Fibroblast of lung (primary cell): ENCODE data around the gene ARID2. TPM values are rescaled to one million over a fixed set of nuclear protein-coding genes. Genes with fewer than 3 reads are reported as not detected.

Source experiments
- DNase-seq, 2 donors: peaks; one replicate each; pipeline versions ENCODE4 v3.0.0 to v3.0.0-alpha.2; 2010; ENCODE audit warnings: low read depth in 2 of 2
- H2AFZ ChIP-seq: 2 replicates; pipeline ENCODE4 v1.5.1; 2012; ENCODE audit warnings: low read length, control low read depth, inconsistent platforms
- H3K27ac ChIP-seq: 2 replicates; pipeline ENCODE4 v1.5.1; 2011; ENCODE audit warnings: low read length, control low read depth; ENCODE audit not compliant: insufficient read depth
- H3K27me3 ChIP-seq: 2 replicates; pipeline ENCODE4 v1.5.1; 2011; ENCODE audit warnings: mild to moderate bottlenecking, low read length; ENCODE audit not compliant: control insufficient read depth, insufficient read depth
- H3K36me3 ChIP-seq: 2 replicates; pipeline ENCODE4 v1.5.1; 2011; ENCODE audit warnings: low read length; ENCODE audit not compliant: control insufficient read depth, insufficient read depth
- H3K4me1 ChIP-seq: 2 replicates; pipeline ENCODE4 v1.5.1; 2011; ENCODE audit warnings: low read length; ENCODE audit not compliant: control insufficient read depth, insufficient read depth; ENCODE audit errors: extremely low read depth
- H3K4me2 ChIP-seq: 2 replicates; pipeline ENCODE4 v1.5.1; 2011; ENCODE audit warnings: low read length, control low read depth; ENCODE audit not compliant: insufficient read depth; ENCODE audit errors: extremely low read depth
- H3K4me3 ChIP-seq, 4 experiments: fragments of 200-600 bp in 1 of 4; sonication (generic) in 1 of 4; replicated peaks in 1 of 4; 2 replicates each; pipeline ENCODE4 v1.5.1; 2011 to 2016; ENCODE audit warnings: low read length in 4 of 4, low read depth in 3 of 4, mild to moderate bottlenecking in 3 of 4, control low read depth in 2 of 4, inconsistent platforms in 1 of 4, mixed read lengths in 1 of 4; ENCODE audit not compliant: insufficient read depth in 1 of 4; ENCODE audit errors: control extremely low read depth in 1 of 4
- H3K79me2 ChIP-seq: 2 replicates; pipeline ENCODE4 v1.5.1; 2012; ENCODE audit warnings: mild to moderate bottlenecking, low read length, inconsistent platforms; ENCODE audit not compliant: control insufficient read depth, insufficient read depth
- H3K9ac ChIP-seq: 2 replicates; pipeline ENCODE4 v1.5.1; 2011; ENCODE audit warnings: mild to moderate bottlenecking, low read length, control low read depth; ENCODE audit not compliant: insufficient read depth
- H3K9me3 ChIP-seq: 2 replicates; pipeline ENCODE4 v1.5.1; 2012; ENCODE audit warnings: low read depth, low read length; ENCODE audit not compliant: control insufficient read depth, insufficient read depth
- H4K20me1 ChIP-seq: 2 replicates; pipeline ENCODE4 v1.5.1; 2011; ENCODE audit warnings: low read length; ENCODE audit not compliant: control insufficient read depth, insufficient read depth; ENCODE audit errors: extremely low read depth
- CTCF ChIP-seq, 2 donors: IDR thresholded peaks in 1 of 2; conservative IDR thresholded peaks in 1 of 2; 1 replicate in 1 of 2; 2 replicates in 1 of 2; pipeline ENCODE4 v1.5.1; 2011 to 2012; ENCODE audit warnings: low read length in 2 of 2, control low read depth in 1 of 2, inconsistent platforms in 1 of 2, low read depth in 1 of 2, mild to moderate bottlenecking in 1 of 2
- EZH2 ChIP-seq: IDR thresholded peaks from 2 replicates; pipeline ENCODE4 v1.5.1; 2012; ENCODE audit warnings: low read length, control low read depth, mild to moderate bottlenecking; ENCODE audit errors: missing control alignments
- polyA plus RNA-seq, 2 donors: library from polyadenylated mRNA; depleted of rRNA in 1 of 2; stranded (reverse) in 1 of 2; unstranded in 1 of 2; fragments of >200 nt; gene quantifications; 2 replicates each; pipeline ENCODE4 v1.2.1, GENCODE V29; 2011 to 2012; ENCODE audit warnings: missing spikeins in 1 of 2
- total RNA-seq: library from RNA; depleted of rRNA; stranded (reverse); fragments of >200 nt; gene quantifications from 2 replicates; pipeline ENCODE4 v1.2.1, GENCODE V29; 2014

The ARID2 gene
- total and polyA plus RNA-seq, 2 donors (not counting 1 experiment from before 2014, with no cell fraction given) = 14.5 to 15.7 TPM

- H4K20me1 ChIP-seq = no peaks in the 10 kb centered on the region
- TF ChIP-seq CTCF (conservative IDR thresholded peaks at IDR 0.05 in 1 of 2, IDR thresholded peaks at IDR 0.05 in 1 of 2; ENCODE audit: low read depth in 1 of 2, low read length in 2 of 2) (no peak), EZH2 (no peak)
- DNase-seq = no peak
- H3K36me3 ChIP-seq = no peaks in the 10 kb centered on the region
- H2AFZ ChIP-seq = no peak overlapping the region
- H3K27me3 ChIP-seq = no peaks in the 10 kb centered on the region
- no peaks in the 10 kb centered on the region for H3K9me3 ChIP-seq
- no peak overlapping the region for H3K9ac ChIP-seq
- H3K79me2 ChIP-seq = peaks cover 30% of the 10 kb centered on the region
- H3K4me2 ChIP-seq = no peak overlapping the region
- no peaks in the 10 kb centered on the region for H3K4me1 ChIP-seq
- no peak overlapping the region for H3K4me3 ChIP-seq
- H3K27ac ChIP-seq = no peak overlapping the region
Measured at GRCh38 chr12:45720069-45720468, 9.4 kb upstream of the ARID2 start.

DNA sequence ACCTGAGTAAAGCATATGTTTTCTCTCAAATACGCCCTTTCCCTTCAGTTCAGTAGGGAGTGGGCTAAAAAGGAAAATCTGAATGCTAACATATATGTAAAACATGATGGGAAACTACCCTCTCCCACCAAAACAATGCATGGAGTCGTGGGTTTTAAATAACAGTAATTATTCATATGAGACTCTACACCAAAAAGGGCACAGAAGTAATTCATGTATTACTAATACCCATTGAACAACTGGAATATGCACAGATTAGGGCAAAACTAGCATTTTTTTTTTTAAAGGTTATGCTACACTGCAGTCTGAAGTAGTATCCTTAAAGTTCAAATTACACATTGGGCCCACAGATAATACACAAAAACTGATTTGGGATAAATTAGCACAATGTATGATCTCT, 8.1 kb upstream of the ARID2 start:
- Histone ChIP-seq H3K4me3 (no peak overlapping the region), H3K27ac (no peak overlapping the region), H3K79me2 (peaks cover 41% of the 10 kb centered on the region), H3K36me3 (no peaks in the 10 kb centered on the region), H3K27me3 (no peaks in the 10 kb centered on the region), H3K9me3 (no peaks in the 10 kb centered on the region), H3K9ac (no peak overlapping the region), H3K4me2 (no peak overlapping the region), H3K4me1 (no peaks in the 10 kb centered on the region), H4K20me1 (no peaks in the 10 kb centered on the region), H2AFZ (no peak overlapping the region)
- TF ChIP-seq EZH2 = no peak
- no peak for TF ChIP-seq CTCF (conservative IDR thresholded peaks at IDR 0.05 in 1 of 2, IDR thresholded peaks at IDR 0.05 in 1 of 2; ENCODE audit: low read depth in 1 of 2, low read length in 2 of 2)
- DNase-seq = no peak

GRCh38 chr12:45721954-45722353, 7.6 kb upstream of the ARID2 start:
- no peak overlapping the region for H3K9ac ChIP-seq
- H3K9me3 ChIP-seq = no peaks in the 10 kb centered on the region
- no peaks in the 10 kb centered on the region for H3K4me1 ChIP-seq
- no peaks in the 10 kb centered on the region for H4K20me1 ChIP-seq
- no peak overlapping the region for H3K4me3 ChIP-seq
- TF ChIP-seq CTCF (conservative IDR thresholded peaks at IDR 0.05 in 1 of 2, IDR thresholded peaks at IDR 0.05 in 1 of 2; ENCODE audit: low read depth in 1 of 2, low read length in 2 of 2) (no peak), EZH2 (no peak)
- no peak overlapping the region for H3K4me2 ChIP-seq
- no peak overlapping the region for H3K27ac ChIP-seq
- H2AFZ ChIP-seq = no peak overlapping the region
- H3K79me2 ChIP-seq = peaks cover 47% of the 10 kb centered on the region
- H3K36me3 ChIP-seq = no peaks in the 10 kb centered on the region
- no peak for DNase-seq
- no peaks in the 10 kb centered on the region for H3K27me3 ChIP-seq
